Fibroblast of the aortic adventitia (primary cell): ENCODE results near the gene DNAJC30. TPM values are rescaled to one million over a fixed set of nuclear protein-coding genes. Genes with fewer than 3 reads are reported as not detected.

ENCODE experiments used
- DNase-seq: peaks from one replicate; pipeline ENCODE4 v3.0.0-alpha.2; 2010; ENCODE audit warnings: low read depth
- H3K4me3 ChIP-seq: 2 replicates; pipeline ENCODE4 v1.5.1; 2011; ENCODE audit warnings: low read depth, mild to moderate bottlenecking, control low read depth, low read length, moderate library complexity
- CTCF ChIP-seq: IDR thresholded peaks from 2 replicates; pipeline ENCODE4 v1.5.1; 2011; ENCODE audit warnings: mild to moderate bottlenecking, low read length, control low read depth, inconsistent platforms; ENCODE audit not compliant: insufficient read depth
- total RNA-seq: library from RNA; depleted of rRNA; stranded (reverse); fragments of >200 nt; gene quantifications from 2 replicates; pipeline ENCODE4 v1.2.3, GENCODE V29; 2012; ENCODE audit warnings: low replicate concordance

The DNAJC30 gene
- total RNA-seq, result 1.9 and 3.4 TPM in 2 replicates

- peak; percentile 94 for DNase-seq
- H3K4me3 ChIP-seq, result peak within 1 kb of the TSS; percentile 96
- no peak for TF ChIP-seq CTCF
These were observed at the start of gene DNAJC30, which contains the start of gene BUD23 for GRCh38 chr7:73683056-73683787. Gene DNAJC30 (minus strand): TSS chr7:73683453. CDS start chr7:73683423, 30 bp downstream. Gene BUD23 (plus strand): TSS chr7:73683597. CDS start chr7:73683626, 29 bp downstream.

- no peak overlapping the region for H3K4me3 ChIP-seq
- no peak for DNase-seq
- no peak for TF ChIP-seq CTCF
These were observed 49.1 kb upstream of the DNAJC30 start for GRCh38 chr7:73732397-73732796.

GRCh38 chr7:73730485-73730884 is 47.2 kb upstream of the DNAJC30 start:
- no peak for TF ChIP-seq CTCF
- H3K4me3 ChIP-seq, result no peak overlapping the region
- DNase-seq, result no peak

GRCh38 chr7:73728551-73728950 is 45.3 kb upstream of the DNAJC30 start:
- no peak for DNase-seq
- no peak for TF ChIP-seq CTCF

GRCh38 chr7:73727952-73728351 is 44.7 kb upstream of the DNAJC30 start:
- TF ChIP-seq CTCF, result no peak
- no peak for DNase-seq
- no peak overlapping the region for H3K4me3 ChIP-seq

More at GRCh38 chr7:73728551-73728950, 45.3 kb upstream of the DNAJC30 start:
- no peak overlapping the region for H3K4me3 ChIP-seq

GRCh38 chr7:73726083-73726466 is 42.8 kb upstream of the DNAJC30 start:
- DNase-seq, result no peak
- H3K4me3 ChIP-seq, result no peak overlapping the region
- TF ChIP-seq CTCF, result no peak
